Parathyroid adenoma (tissue), 2 donors: ENCODE results near the gene TRMT44.

Experiments
- H2AFZ ChIP-seq: fragments of 300-600 bp; sonication (generic); one replicate; pipeline ENCODE4 v1.7.0; 2017; ENCODE audit warnings: antibody characterized with exemption, mild to moderate bottlenecking
- H3K27ac ChIP-seq: fragments of 300-600 bp; sonication (generic); one replicate; pipeline ENCODE4 v1.7.0; 2017
- H3K27me3 ChIP-seq: fragments of 300-600 bp; sonication (generic); one replicate; pipeline ENCODE4 v1.7.0; 2017; ENCODE audit warnings: low read length; ENCODE audit not compliant: control insufficient read depth, insufficient read depth
- H3K36me3 ChIP-seq: fragments of 300-600 bp; sonication (generic); one replicate; pipeline ENCODE4 v1.7.0; 2017; ENCODE audit warnings: low read length; ENCODE audit not compliant: control insufficient read depth, insufficient read depth
- H3K4me1 ChIP-seq: fragments of 300-600 bp; sonication (generic); one replicate; pipeline ENCODE4 v1.7.0; 2017; ENCODE audit warnings: control low read depth
- H3K4me2 ChIP-seq: fragments of 300-600 bp; sonication (generic); one replicate; pipeline ENCODE4 v1.7.0; 2017; ENCODE audit warnings: low read length
- H3K4me3 ChIP-seq: fragments of 300-600 bp; sonication (generic); one replicate; pipeline ENCODE4 v1.7.0; 2017; ENCODE audit warnings: low read depth, low read length
- H3K79me2 ChIP-seq: fragments of 300-600 bp; sonication (generic); one replicate; pipeline ENCODE4 v1.7.0; 2017; ENCODE audit warnings: control low read depth
- H3K9ac ChIP-seq: fragments of 300-600 bp; sonication (generic); one replicate; pipeline ENCODE4 v1.7.0; 2017; ENCODE audit warnings: mild to moderate bottlenecking
- H3K9me3 ChIP-seq: fragments of 300-600 bp; sonication (generic); one replicate; pipeline ENCODE4 v1.7.0; 2017; ENCODE audit warnings: low read length; ENCODE audit not compliant: control insufficient read depth
- CTCF ChIP-seq: fragments of 300-600 bp; sonication (generic); IDR thresholded peaks from one replicate; pipeline ENCODE4 v1.7.0; 2017; ENCODE audit warnings: antibody characterized with exemption, mild to moderate bottlenecking
- donor health status: primary hyperparathyroidism.

Gene TRMT44

GRCh38 chr4:8428288-8429097, 12.1 kb upstream of the TRMT44 start:
- H3K4me1 ChIP-seq, result no peaks in the 10 kb centered on the region
- peaks cover 4% of the 10 kb centered on the region for H3K79me2 ChIP-seq
- no peak overlapping the region for H3K9ac ChIP-seq
- no peaks in the 10 kb centered on the region for H3K27me3 ChIP-seq
- peak overlapping the region; percentile 72 for H3K4me3 ChIP-seq
- H3K9me3 ChIP-seq, result no peaks in the 10 kb centered on the region
- no peak for TF ChIP-seq CTCF
- H2AFZ ChIP-seq, result peak overlapping the region; percentile 81
- peak overlapping the region; percentile 82 for H3K4me2 ChIP-seq
- H3K36me3 ChIP-seq, result no peaks in the 10 kb centered on the region
- H3K27ac ChIP-seq, result peak overlapping the region; percentile 33

- no peak for TF ChIP-seq CTCF
- peaks cover 4% of the 10 kb centered on the region for H3K79me2 ChIP-seq
- H3K4me3 ChIP-seq, result no peak overlapping the region
- H3K27ac ChIP-seq, result no peak overlapping the region
- no peaks in the 10 kb centered on the region for H3K9me3 ChIP-seq
- H3K36me3 ChIP-seq, result no peaks in the 10 kb centered on the region
- no peak overlapping the region for H3K4me2 ChIP-seq
- H3K27me3 ChIP-seq, result no peaks in the 10 kb centered on the region
- H3K4me1 ChIP-seq, result no peaks in the 10 kb centered on the region
- H3K9ac ChIP-seq, result no peak overlapping the region
- no peak overlapping the region for H2AFZ ChIP-seq
Observed at GRCh38 chr4:8431553-8431952, 9.0 kb upstream of the TRMT44 start.

- Histone ChIP-seq H3K4me1 (no peaks in the 10 kb centered on the region), H3K79me2 (peaks cover 4% of the 10 kb centered on the region), H3K9ac (no peak overlapping the region), H3K9me3 (no peaks in the 10 kb centered on the region), H3K27me3 (no peaks in the 10 kb centered on the region), H3K4me3 (no peak overlapping the region), H3K36me3 (no peaks in the 10 kb centered on the region), H2AFZ (no peak overlapping the region), H3K4me2 (no peak overlapping the region), H3K27ac (no peak overlapping the region)
- no peak for TF ChIP-seq CTCF
Observed at GRCh38 chr4:8433136-8433535, 7.4 kb upstream of the TRMT44 start.

- no peak overlapping the region for H3K9ac ChIP-seq
Observed at GRCh38 chr4:8434251-8435073, 6.1 kb upstream of the TRMT44 start.

More at GRCh38 chr4:8434251-8435073, 6.1 kb upstream of the TRMT44 start:
- Histone ChIP-seq H3K4me1 (no peaks in the 10 kb centered on the region), H3K4me3 (no peak overlapping the region), H3K9me3 (no peaks in the 10 kb centered on the region), H3K4me2 (no peak overlapping the region), H2AFZ (no peak overlapping the region), H3K79me2 (no peaks in the 10 kb centered on the region), H3K27me3 (no peaks in the 10 kb centered on the region), H3K36me3 (no peaks in the 10 kb centered on the region), H3K27ac (no peak overlapping the region)
- no peak for TF ChIP-seq CTCF
